ENCODE data around the gene NTM.

- TF ChIP-seq, protein P1, sequence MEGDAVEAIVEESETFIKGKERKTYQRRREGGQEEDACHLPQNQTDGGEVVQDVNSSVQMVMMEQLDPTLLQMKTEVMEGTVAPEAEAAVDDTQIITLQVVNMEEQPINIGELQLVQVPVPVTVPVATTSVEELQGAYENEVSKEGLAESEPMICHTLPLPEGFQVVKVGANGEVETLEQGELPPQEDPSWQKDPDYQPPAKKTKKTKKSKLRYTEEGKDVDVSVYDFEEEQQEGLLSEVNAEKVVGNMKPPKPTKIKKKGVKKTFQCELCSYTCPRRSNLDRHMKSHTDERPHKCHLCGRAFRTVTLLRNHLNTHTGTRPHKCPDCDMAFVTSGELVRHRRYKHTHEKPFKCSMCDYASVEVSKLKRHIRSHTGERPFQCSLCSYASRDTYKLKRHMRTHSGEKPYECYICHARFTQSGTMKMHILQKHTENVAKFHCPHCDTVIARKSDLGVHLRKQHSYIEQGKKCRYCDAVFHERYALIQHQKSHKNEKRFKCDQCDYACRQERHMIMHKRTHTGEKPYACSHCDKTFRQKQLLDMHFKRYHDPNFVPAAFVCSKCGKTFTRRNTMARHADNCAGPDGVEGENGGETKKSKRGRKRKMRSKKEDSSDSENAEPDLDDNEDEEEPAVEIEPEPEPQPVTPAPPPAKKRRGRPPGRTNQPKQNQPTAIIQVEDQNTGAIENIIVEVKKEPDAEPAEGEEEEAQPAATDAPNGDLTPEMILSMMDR (IDR thresholded peaks at IDR 0.05): no peak
- no peak for TF ChIP-seq POLR2A (IDR thresholded peaks at IDR 0.05)
Measured at GRCh38 chr11:131871006-131871405, 500.6 kb downstream of the NTM start.
